DOHH2 (cell line): ENCODE results near the gene KCTD13.

Source experiments
- CTCF ChIP-seq: fragments of 200-600 bp; sonication (generic); IDR thresholded peaks from one replicate; pipeline ENCODE4 v1.5.1; 2014; ENCODE audit warnings: antibody characterized with exemption, mild to moderate bottlenecking, low read depth, low read length; ENCODE audit not compliant: poor library complexity, severe bottlenecking
- EZH2phosphoT487 ChIP-seq: fragments of 200-600 bp; sonication (generic); IDR thresholded peaks from 2 replicates; pipeline ENCODE4 v1.6.1; 2017; ENCODE audit warnings: borderline replicate concordance, mild to moderate bottlenecking, antibody characterized with exemption, low read length, moderate library complexity, mixed read lengths

- TF ChIP-seq CTCF (peak; percentile 78), EZH2phosphoT487 (no peak)
These were observed 63.0 kb downstream of the KCTD13 start, which contains the start of gene CDIPT for GRCh38 chr16:29862884-29863668.
